ENCODE results near the gene ZBTB7C. TPM values are rescaled to one million over a fixed set of nuclear protein-coding genes. Genes with fewer than 3 reads are reported as not detected.

Gene ZBTB7C
- total RNA-seq, 1 donor: not detected

DNA sequence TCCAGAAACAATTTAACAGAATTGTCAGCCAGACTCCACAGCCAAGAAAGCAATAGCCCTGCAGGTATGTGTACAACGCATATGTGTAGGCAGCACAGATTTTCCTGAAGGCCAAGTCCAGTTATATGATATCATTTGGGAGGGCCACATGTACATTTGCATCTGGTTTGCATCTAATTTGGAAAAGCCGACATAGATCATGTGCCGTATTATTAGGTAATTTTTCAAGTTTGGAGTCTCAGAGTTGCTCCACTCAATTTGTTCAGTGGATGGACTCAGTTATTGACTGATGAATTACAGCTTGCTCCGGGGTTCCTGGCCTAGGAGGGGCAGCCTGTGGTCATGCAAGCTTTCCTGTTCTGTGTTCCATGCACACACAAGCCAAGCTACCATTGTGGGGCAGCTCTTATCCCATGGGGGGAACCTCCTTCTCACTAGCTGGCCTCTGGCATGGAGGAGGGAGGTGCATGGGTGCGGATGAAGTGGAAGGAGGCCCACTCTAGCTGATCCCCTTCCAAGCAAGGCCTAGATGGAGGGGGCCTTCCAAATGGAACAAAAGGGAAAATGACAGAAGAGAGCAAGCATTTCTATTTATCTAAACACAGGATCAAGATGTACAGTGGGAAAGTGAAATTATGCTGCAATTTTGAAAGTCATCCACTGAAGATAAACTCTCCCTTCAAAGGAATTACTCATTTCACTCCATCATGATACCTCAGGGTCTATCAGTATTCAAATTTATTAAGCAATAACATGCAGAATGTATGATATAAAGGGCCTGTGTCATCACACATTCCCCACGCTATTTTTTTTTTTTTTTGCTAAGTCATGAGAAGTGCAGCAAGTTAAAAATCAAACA is 276.2 kb downstream of the ZBTB7C start:
- no peak overlapping the region for H3K4me3 ChIP-seq (ENCODE audit: low read depth, low read length)
- DNase-seq (ENCODE audit: low read depth): no peak
- TF ChIP-seq, protein P1, sequence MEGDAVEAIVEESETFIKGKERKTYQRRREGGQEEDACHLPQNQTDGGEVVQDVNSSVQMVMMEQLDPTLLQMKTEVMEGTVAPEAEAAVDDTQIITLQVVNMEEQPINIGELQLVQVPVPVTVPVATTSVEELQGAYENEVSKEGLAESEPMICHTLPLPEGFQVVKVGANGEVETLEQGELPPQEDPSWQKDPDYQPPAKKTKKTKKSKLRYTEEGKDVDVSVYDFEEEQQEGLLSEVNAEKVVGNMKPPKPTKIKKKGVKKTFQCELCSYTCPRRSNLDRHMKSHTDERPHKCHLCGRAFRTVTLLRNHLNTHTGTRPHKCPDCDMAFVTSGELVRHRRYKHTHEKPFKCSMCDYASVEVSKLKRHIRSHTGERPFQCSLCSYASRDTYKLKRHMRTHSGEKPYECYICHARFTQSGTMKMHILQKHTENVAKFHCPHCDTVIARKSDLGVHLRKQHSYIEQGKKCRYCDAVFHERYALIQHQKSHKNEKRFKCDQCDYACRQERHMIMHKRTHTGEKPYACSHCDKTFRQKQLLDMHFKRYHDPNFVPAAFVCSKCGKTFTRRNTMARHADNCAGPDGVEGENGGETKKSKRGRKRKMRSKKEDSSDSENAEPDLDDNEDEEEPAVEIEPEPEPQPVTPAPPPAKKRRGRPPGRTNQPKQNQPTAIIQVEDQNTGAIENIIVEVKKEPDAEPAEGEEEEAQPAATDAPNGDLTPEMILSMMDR (IDR thresholded peaks at IDR 0.05; ENCODE audit: insufficient read depth, low read depth, low read length): no peak

DNA sequence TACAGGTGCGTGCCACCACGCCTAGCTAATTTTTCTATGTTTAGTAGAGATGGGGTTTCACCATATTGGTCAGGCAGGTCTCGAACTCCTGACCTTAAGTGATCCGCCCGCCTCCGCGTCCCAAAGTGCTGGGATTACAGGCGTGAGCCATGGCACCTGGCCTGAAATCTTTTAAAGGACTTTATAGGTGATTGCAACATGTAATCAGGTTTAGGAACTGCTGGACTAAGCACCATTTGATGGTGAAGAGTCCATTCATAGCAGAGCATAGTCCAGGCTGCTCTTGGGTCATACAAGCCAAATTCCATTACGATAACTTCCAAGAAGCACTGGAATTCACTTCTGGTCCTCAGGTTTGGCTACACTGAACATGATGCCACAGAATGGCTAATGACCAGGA is 278.1 kb downstream of the ZBTB7C start:
- TF ChIP-seq, protein P1 (IDR thresholded peaks at IDR 0.05; ENCODE audit: insufficient read depth, low read depth, low read length): no peak
- no peak for DNase-seq (ENCODE audit: low read depth)
- H3K4me3 ChIP-seq (ENCODE audit: low read depth, low read length): no peak overlapping the region

- DNase-seq (ENCODE audit: low read depth): no peak
- TF ChIP-seq, protein P1 (IDR thresholded peaks at IDR 0.05; ENCODE audit: insufficient read depth, low read depth, low read length): no peak
- no peak overlapping the region for H3K4me3 ChIP-seq (ENCODE audit: low read depth, low read length)
These were observed 279.5 kb downstream of the ZBTB7C start for GRCh38 chr18:48129621-48130082.

DNA sequence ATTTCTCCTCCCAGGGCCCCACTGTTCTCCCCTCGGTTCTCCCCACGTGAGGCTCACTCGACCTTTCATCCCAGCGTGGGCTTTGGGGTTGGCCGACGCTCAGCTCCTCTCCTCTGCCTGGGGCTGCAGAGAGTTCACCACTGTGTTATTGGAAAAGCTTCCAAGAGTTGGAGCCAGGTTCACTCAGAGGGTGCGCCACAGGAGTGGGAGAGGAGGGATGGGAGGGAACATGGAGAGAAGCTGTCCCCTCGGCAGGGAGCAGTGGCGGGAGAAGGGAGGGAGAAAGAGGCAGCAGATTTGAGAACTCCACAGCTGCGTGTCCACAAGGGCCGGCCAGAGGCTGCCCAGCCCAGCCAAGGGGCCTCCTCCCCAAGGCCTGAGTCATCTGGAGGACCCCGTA is 281.6 kb downstream of the ZBTB7C start:
- TF ChIP-seq, protein P1 (IDR thresholded peaks at IDR 0.05; ENCODE audit: insufficient read depth, low read depth, low read length): no peak
- no peak for DNase-seq (ENCODE audit: low read depth)
- no peak overlapping the region for H3K4me3 ChIP-seq (ENCODE audit: low read depth, low read length)

DNA sequence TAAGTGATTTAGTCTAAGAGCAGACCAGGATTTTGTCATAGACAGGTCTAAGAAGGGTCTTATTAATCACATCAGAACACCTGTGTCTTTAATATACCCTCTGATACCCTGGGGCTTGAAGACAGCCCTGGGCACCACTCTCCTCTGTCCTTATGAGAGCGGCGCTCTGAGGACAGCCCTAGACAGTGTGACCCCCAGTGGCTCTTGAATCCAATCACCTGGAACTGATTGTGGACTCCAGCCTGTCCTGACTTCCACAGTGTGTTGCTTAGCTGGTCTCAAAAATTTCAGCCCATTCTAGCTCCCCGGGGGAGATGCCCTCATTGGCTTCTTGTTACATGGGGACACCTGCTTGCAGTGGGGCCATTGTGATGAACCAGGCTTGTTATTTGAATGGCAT is 282.9 kb downstream of the ZBTB7C start:
- H3K4me3 ChIP-seq (ENCODE audit: low read depth, low read length): no peak overlapping the region
- no peak for DNase-seq (ENCODE audit: low read depth)
- TF ChIP-seq, protein P1 (IDR thresholded peaks at IDR 0.05; ENCODE audit: insufficient read depth, low read depth, low read length): no peak

GRCh38 chr18:48125724-48126123 is 283.5 kb downstream of the ZBTB7C start:
- TF ChIP-seq, protein P1 (IDR thresholded peaks at IDR 0.05; ENCODE audit: insufficient read depth, low read depth, low read length): no peak
- DNase-seq (ENCODE audit: low read depth): no peak

More at GRCh38 chr18:48125724-48126123, 283.5 kb downstream of the ZBTB7C start:
- H3K4me3 ChIP-seq (ENCODE audit: low read depth, low read length): no peak overlapping the region
